Measurements from ENCODE around the gene SEC16B.

The SEC16B gene

GRCh38 chr1:177897998-177898654, 71.7 kb downstream of the SEC16B start:
- no peak for DNase-seq

GRCh38 chr1:177897281-177897997, 72.4 kb downstream of the SEC16B start:
- DNase-seq = no peak
